HG03196 (cell line): Measurements from ENCODE around the gene INSR.
A peak's percentile ranks its signal among the peaks of the same experiment; 100 is the strongest.

Source experiments
- ATAC-seq: cut with Tn5 transposase; IDR thresholded peaks from one replicate; pipeline ENCODE4 v1.9.1; 2021; ENCODE audit not compliant: unreplicated experiment

INSR gene

DNA sequence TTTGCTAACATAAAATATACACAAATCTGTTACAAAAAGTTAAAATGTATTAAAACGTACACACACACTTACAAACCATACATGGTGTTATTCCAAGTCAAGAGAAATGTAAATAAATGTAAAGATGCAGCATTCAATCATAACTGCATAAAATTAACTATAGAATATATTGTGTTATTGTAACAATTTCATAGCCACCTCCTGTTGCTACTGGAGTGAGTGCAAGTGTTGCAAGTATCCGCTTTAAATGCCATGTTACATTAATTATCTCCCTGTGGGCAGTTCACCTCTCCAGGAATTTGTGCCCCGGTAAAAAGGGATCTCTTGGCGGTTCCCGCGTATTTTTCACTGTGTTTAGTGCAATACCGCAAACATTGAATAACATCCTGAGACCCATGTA, 3.5 kb upstream of the INSR start:
- no peak for ATAC-seq

DNA sequence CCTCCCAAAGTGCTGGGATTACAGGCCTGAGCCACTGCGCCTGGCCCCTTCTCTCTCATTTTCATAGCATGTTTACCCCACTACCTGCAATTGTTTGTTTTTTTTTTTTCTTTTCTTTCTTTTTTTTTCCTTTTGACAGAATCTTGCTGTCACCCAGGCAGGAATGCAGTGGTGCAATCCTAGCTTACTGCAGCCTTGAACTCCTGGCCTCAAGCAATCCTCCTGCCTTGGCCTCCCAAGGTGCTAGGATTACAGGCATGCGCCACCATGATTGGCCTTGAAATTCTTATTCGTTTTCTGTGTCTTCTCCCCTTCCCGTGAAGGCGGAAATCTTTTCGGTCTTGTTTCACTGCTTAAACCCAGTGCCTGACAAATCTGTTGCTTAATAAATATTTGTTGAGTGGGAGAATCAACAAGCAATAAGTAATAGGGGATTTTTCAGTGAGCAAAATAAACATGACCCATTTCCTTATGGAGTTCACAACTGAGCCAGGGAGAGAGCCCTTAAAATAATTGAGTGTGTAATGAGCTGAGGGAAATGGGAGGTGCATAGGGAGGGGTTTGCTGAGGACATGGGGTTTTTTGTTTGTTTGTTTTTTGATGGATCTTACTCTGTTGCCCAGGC, 1.8 kb upstream of the INSR start:
- no peak for ATAC-seq

GRCh38 chr19:7294558-7295212, 471 bp upstream of the INSR start:
- no peak for ATAC-seq

DNA sequence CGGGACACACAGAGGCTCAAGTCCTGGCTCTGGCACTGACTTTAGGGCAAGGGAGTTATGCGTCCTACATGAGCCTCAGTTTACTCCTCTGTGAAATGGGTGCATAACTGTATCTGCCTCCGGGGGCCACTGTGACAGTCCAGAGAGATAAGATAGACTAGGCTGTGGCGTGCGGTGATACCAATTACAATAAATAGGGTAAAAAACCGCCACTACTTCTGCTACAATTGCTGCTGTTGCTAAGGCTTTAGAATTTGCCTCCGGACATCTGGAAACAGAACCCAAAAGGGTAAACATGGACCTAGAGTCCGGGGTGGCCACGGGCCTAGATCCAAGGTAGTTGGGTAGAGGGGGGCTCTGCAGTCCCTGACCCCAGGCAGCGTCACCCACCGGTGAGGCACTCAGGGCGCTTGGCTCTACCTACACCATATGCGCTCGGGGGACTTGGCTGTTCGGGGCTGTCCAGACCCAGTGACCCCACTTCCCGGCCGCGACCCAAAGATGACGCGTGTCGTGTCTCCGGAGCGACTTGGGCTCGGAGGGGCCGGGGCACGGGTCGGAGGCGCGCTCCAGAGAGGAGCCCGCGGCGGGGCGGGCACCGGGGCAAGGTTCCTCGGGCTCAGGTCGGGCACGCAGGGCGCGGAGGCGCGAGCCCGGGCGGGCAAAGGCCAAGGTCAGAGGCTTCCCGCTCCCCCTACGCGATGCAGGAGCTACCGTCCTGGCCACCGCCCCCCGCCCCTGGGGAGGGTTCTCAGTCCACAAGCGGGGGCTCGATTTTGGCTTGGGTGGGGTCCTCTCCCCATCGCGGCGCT, 1.1 kb downstream of the INSR start:
- ATAC-seq, result no peak

- ATAC-seq, result no peak
These were observed 1.8 kb downstream of the INSR start for GRCh38 chr19:7292352-7292949.

DNA sequence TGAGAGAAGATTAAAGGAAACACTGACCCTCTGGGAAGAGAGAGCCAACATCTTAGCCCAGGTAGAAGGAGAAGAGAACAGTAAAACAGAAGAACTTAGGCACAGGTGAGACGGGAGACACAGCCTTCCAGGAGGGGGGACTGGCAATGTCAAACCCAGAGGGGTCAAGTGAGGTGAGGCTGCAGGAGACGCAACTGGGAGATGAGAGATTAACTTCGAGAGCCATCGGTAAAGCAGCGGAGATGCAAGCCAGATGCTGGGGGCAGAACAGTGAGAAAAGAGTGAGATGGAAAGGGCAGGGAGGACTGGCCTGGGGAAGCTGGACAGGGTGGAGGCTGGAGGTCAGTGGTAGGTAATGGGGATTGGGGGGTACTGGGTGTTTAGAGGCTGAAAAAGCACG, 5.2 kb downstream of the INSR start:
- no peak for ATAC-seq

- ATAC-seq, result no peak
These were observed 6.1 kb downstream of the INSR start for GRCh38 chr19:7288131-7288530.

DNA sequence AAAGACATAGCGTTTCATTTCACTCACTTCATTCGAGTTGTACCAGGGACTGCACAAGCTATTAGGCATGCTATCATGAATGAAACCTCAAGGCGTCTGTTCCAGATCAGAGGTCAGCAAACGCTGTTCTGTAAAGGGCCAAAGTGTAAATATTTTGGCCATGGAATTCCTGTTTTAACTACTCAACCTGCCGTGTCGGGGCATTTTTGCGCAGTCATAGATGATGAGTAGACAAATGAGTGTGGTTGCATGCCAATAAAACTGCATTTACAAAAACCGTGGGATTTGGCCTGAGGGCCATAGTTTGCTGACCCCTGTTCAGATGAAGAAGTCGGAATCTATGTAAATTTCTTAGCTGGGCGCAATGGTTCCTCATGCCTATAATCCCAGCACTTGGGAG, 6.5 kb downstream of the INSR start:
- no peak for ATAC-seq

GRCh38 chr19:7280940-7281666, 13.1 kb downstream of the INSR start:
- no peak for ATAC-seq

- peak; percentile 63 for ATAC-seq
These were observed 21.2 kb downstream of the INSR start for GRCh38 chr19:7272856-7273578.

- no peak for ATAC-seq
These were observed 25.5 kb downstream of the INSR start for GRCh38 chr19:7268705-7269098.

DNA sequence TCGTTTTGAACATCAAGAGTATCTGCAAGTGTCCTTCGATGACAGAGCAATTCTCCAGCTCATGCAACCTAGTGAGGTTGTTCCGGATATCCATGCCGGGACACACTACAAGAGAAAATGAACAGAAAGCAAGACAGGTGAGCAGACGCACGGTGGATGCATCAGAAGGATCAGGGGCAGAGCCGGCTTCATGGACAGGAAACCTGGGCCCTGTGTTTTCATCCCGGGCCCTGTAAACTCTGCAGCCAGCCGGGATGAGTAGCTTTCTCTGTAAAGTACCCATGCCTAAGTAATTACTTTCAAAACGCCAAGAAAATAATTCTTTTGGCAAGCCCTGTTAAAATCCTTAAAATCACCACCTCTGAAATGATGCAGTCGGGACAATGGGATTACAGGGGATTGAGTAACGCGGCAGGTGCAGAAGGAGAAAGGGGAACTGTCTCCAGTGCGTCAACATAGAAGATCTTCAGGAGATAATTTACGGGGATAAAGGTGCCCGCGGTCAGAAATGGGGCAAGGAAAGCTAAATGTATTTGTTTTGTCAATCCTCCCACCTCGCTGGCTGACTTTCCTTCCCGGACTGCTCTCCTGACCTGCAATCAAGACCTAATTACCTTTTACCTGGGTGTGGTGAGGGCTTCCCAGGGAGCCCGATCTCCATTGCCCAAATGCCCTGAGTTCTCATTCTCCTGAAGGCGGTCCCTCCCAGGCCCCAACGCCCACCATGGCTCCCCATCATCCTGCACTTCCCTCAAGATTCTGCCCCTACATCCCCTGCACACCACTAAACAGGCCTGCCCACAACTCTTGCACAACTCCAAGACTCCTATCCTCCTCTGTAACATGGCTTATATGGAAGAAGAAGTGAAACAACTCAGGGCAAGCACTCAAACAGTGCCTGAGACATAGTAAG, 26.2 kb downstream of the INSR start:
- no peak for ATAC-seq

DNA sequence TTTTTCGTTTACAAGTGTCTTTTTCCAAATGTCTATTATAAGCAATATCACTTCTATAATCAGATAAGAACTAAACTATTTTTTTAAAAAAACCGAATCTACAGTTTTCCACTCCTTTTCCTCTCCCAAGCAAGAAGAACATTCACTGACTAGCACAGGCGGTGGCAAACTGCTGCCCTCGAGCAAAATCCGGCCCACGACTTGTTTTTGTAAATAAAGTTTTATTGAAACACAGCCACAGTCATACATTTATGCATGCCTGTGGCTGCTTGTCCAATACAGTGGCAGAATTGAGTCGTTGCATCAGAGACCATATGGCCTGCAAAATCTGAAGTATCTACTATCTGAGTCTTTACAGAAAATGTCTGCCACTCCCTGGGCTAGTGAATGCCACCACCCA, 27.4 kb downstream of the INSR start:
- ATAC-seq, result no peak

GRCh38 chr19:7265963-7266362, 28.3 kb downstream of the INSR start:
- ATAC-seq, result no peak

DNA sequence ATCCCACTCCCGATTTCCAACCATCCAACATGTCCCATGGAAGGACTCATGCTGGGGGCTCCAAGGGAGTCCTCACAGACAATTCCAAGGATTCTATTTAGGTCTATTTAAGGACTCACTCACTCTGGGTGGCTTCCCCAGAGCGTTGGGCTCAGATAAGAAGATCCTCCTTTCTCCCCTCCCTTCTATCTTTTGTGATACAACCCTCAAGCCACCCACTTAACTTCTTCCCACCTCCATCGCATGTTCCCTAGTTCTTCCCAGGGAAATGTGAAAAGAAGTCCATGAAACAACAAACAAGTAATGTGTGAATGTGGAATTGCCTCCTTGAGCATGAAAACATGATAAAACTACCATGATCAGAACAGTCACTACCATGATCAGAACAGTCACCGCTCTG, 29.4 kb downstream of the INSR start:
- ATAC-seq, result no peak

DNA sequence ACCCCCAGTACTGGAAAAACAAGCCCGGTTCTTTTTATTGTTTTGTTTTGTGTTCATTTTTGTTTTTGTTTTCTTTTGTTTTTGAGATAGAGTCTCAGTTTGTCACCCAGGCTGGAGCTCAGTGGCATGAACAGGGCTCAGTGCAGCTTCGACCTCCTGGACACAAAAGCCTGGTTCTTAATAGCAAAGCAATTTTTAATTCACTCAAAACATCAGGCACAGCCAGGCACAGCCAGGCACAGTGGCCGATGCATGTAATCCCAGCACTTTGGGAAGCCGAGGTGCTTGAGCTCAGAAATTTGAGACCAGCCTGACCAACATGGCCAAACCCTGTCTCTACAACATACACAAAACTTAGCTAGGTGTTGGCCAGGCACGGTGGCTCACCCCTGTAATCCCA, 30.7 kb downstream of the INSR start:
- no peak for ATAC-seq

GRCh38 chr19:7263066-7263465, 31.1 kb downstream of the INSR start:
- ATAC-seq, result no peak

GRCh38 chr19:7262470-7262869, 31.7 kb downstream of the INSR start:
- ATAC-seq, result no peak

DNA sequence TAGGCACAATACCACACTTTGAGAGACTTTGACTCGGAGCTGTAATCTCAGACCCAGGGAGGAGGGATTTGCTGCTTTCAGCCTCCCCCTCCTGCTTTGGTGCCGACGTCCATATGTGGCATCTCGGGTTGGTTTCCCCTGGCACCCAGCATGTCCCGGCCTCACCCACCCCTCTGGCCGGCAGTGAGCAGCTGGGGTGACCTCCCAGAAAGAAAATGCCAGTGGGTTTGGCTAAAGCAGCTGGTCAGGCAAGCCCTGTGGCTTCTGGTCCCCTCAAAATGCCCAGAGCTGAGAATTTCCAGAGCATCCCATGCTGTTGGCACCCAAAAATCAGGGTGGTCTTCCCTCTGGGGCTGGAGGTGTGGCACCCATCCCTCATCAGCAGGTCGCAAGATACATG, 34.1 kb downstream of the INSR start:
- ATAC-seq, result no peak
